A549 (cell line): ENCODE data around the gene CDADC1. TPM values are rescaled to one million over a fixed set of nuclear protein-coding genes. Genes with fewer than 3 reads are reported as not detected.
A peak's percentile ranks its signal among the peaks of the same experiment; 100 is the strongest.

Experiments
- ATAC-seq, 2 experiments: fragments of 200-7000 bp in 1 of 2; fragments of >200 bp in 1 of 2; cut with Nextera tagmentation in 1 of 2; cut with Tn5 transposase in 1 of 2; 3 replicates each; pipeline versions ENCODE4 v1.8.0 to v1.9.1; 2018 to 2020; ENCODE audit warnings: mild to moderate bottlenecking in 1 of 2, moderate library complexity in 1 of 2
- CTCF ChIA-PET: fragments of 300-600 bp; sonication (Branson Sonifier 250); formaldehyde crosslinking; extraction: SDS; loops from one replicate; lab custom pipeline; 2021; ENCODE audit warnings: antibody characterized with exemption, inconsistent platforms; lab: Yijun Ruan, JAX
- POLR2A ChIA-PET: fragments of 350-600 bp; formaldehyde crosslinking; extraction: SDS; loops from one replicate; lab custom pipeline; 2021; ENCODE audit warnings: antibody characterized with exemption, inconsistent platforms; lab: Yijun Ruan, JAX
- DNase-seq, 2 experiments: peaks; one replicate each; pipeline versions ENCODE4 v3.0.0 to v3.0.0-alpha.2; 2011 to 2016; ENCODE audit warnings: low read depth in 1 of 2, low spot score in 1 of 2
- FAIRE-seq: peaks from 2 replicates; lab custom pipeline; 2011; peaks lifted over from hg19 to GRCh38; lab: Jason Lieb, UNC
- H3K27ac ChIP-seq, 2 experiments: fragments of >200 bp; sonication (Bioruptor Twin); formaldehyde crosslinking; 3 replicates each; pipeline ENCODE4 v1.5.1; 2016 to 2017
- H3K4me1 ChIP-seq: fragments of >200 bp; sonication (Bioruptor Twin); formaldehyde crosslinking; 3 replicates; pipeline ENCODE4 v1.6.1; 2016
- H3K4me2 ChIP-seq: fragments of >200 bp; sonication (Bioruptor Twin); formaldehyde crosslinking; 3 replicates; pipeline ENCODE4 v1.6.1; 2016
- H3K4me3 ChIP-seq: fragments of >200 bp; sonication (Bioruptor Twin); formaldehyde crosslinking; 3 replicates; pipeline ENCODE4 v1.5.1; 2016
- H3K9me3 ChIP-seq: fragments of >200 bp; sonication (Bioruptor Twin); formaldehyde crosslinking; 3 replicates; pipeline ENCODE4 v1.6.1; 2016
- CBX2 ChIP-seq: fragments of 200-600 bp; sonication (generic); IDR thresholded peaks from 2 replicates; pipeline ENCODE4 v1.6.1; 2016; ENCODE audit warnings: low read depth, mild to moderate bottlenecking, borderline replicate concordance
- CEBPB ChIP-seq, 2 experiments: fragments of >200 bp in 1 of 2; sonication (Bioruptor Twin) in 1 of 2; formaldehyde crosslinking in 1 of 2; IDR thresholded peaks; 2 replicates each; pipeline ENCODE4 v1.6.1; 2012 to 2016
- CHD2 ChIP-seq: fragments of 150-350 bp; IDR thresholded peaks from 2 replicates; pipeline ENCODE4 v1.6.1; 2014; ENCODE audit warnings: low read length; ENCODE audit not compliant: partially characterized antibody
- CHD4 ChIP-seq: fragments of 200-600 bp; sonication (generic); IDR thresholded peaks from 2 replicates; pipeline ENCODE4 v1.6.1; 2016; ENCODE audit warnings: antibody characterized with exemption, mild to moderate bottlenecking, borderline replicate concordance
- EHMT2 ChIP-seq: fragments of 200-600 bp; sonication (generic); IDR thresholded peaks from 2 replicates; pipeline ENCODE4 v1.6.1; 2016; ENCODE audit warnings: antibody characterized with exemption, low read depth, mild to moderate bottlenecking, moderate library complexity
- EP300 ChIP-seq, 2 experiments: fragments of >200 bp; sonication (Bioruptor Twin); formaldehyde crosslinking; IDR thresholded peaks; 2 replicates in 1 of 2; 3 replicates in 1 of 2; pipeline ENCODE4 v1.6.1; 2016 to 2017
- FOSB ChIP-seq: fragments of 250-450 bp; sonication (Bioruptor Pico); IDR thresholded peaks from 2 replicates; pipeline ENCODE4 v1.5.0; 2020; ENCODE audit warnings: mild to moderate bottlenecking, moderate library complexity
- FOSL2 ChIP-seq, 2 experiments: fragments of 450-650 bp in 1 of 2; fragments of >200 bp in 1 of 2; sonication (Bioruptor Twin) in 1 of 2; formaldehyde crosslinking; IDR thresholded peaks; 2 replicates each; pipeline versions ENCODE4 v1.5.0 to v1.6.1; 2016 to 2020; ENCODE audit warnings: mild to moderate bottlenecking in 1 of 2, moderate library complexity in 1 of 2
- GATA3 ChIP-seq: IDR thresholded peaks from 2 replicates; pipeline ENCODE4 v1.6.1; 2012; ENCODE audit warnings: borderline replicate concordance
- HOXA7 ChIP-seq: fragments of 250-450 bp; sonication (Bioruptor Pico); IDR thresholded peaks from 2 replicates; pipeline ENCODE4 v1.5.0; 2020; ENCODE audit warnings: mild to moderate bottlenecking, moderate library complexity
- NPAS2 ChIP-seq: fragments of 250-450 bp; sonication (Bioruptor Pico); IDR thresholded peaks from 2 replicates; pipeline ENCODE4 v1.8.0; 2022; ENCODE audit warnings: mild to moderate bottlenecking, moderate library complexity, borderline replicate concordance
- NR3C1 ChIP-seq: fragments of >200 bp; sonication (Bioruptor Twin); formaldehyde crosslinking; IDR thresholded peaks from 3 replicates; pipeline ENCODE4 v1.6.1; 2017
- PHF8 ChIP-seq: fragments of 200-600 bp; sonication (generic); IDR thresholded peaks from 2 replicates; pipeline ENCODE4 v1.6.1; 2016; ENCODE audit warnings: low read depth, mild to moderate bottlenecking, antibody characterized with exemption, moderate library complexity, borderline replicate concordance
- POLR2A ChIP-seq: IDR thresholded peaks from 2 replicates; pipeline ENCODE4 v1.6.1; 2012; ENCODE audit warnings: mild to moderate bottlenecking, low read length
- POLR2AphosphoS2 ChIP-seq: conservative IDR thresholded peaks from 2 replicates; pipeline ENCODE4 v1.6.1; 2012; ENCODE audit warnings: low read length, improper control_type of control experiment, inconsistent platforms
- RAD21 ChIP-seq, 2 experiments: fragments of >200 bp in 1 of 2; sonication (Bioruptor Twin) in 1 of 2; formaldehyde crosslinking in 1 of 2; IDR thresholded peaks in 1 of 2; conservative IDR thresholded peaks in 1 of 2; 2 replicates in 1 of 2; 3 replicates in 1 of 2; pipeline ENCODE4 v1.6.1; 2012 to 2018; ENCODE audit warnings: inconsistent platforms in 1 of 2
- RARB ChIP-seq: fragments of 250-450 bp; sonication (Bioruptor Pico); IDR thresholded peaks from 2 replicates; pipeline ENCODE4 v1.8.0; 2021; ENCODE audit warnings: mild to moderate bottlenecking, moderate library complexity
- SREBF2 ChIP-seq: fragments of 450-650 bp; IDR thresholded peaks from 2 replicates; pipeline ENCODE4 v1.6.1; 2014; ENCODE audit warnings: mild to moderate bottlenecking, moderate library complexity
- TP53 ChIP-seq: fragments of 250-450 bp; sonication (Bioruptor Pico); IDR thresholded peaks from 2 replicates; pipeline ENCODE4 v1.5.0; 2021; ENCODE audit warnings: mild to moderate bottlenecking, moderate library complexity
- ZFP36 ChIP-seq: fragments of 450-650 bp; IDR thresholded peaks from 2 replicates; pipeline ENCODE4 v1.6.1; 2014; ENCODE audit warnings: borderline replicate concordance; ENCODE audit not compliant: partially characterized antibody
- ZNF302 ChIP-seq: fragments of 250-450 bp; sonication (Bioruptor Pico); IDR thresholded peaks from 2 replicates; pipeline ENCODE4 v1.9.0; 2021; ENCODE audit warnings: inconsistent platforms, mild to moderate bottlenecking, moderate library complexity
- ZSCAN20 ChIP-seq: fragments of 250-450 bp; sonication (Bioruptor Pico); IDR thresholded peaks from 2 replicates; pipeline ENCODE4 v1.8.0; 2022; ENCODE audit warnings: mild to moderate bottlenecking, moderate library complexity
- WGBS: methylation state at CpG from one replicate; pipeline ENCODE4 v1.1.6; 2017; ENCODE audit errors: missing lambda C conversion rate; 5-methylcytosine and 5-hydroxymethylcytosine counted together
- polyA plus RNA-seq, 4 experiments: library from polyadenylated mRNA; depleted of rRNA in 3 of 4; stranded (reverse); fragments of >200 nt; fragmentation: RNase III in 1 of 4; extraction: RNeasy Plus Mini Kit Qiagen cat#74134 plus additional on column Dnase treatment in 1 of 4; gene quantifications; 2 replicates in 3 of 4; 3 replicates in 1 of 4; pipeline ENCODE4 v1.2.3, GENCODE V29; 2011 to 2017
- TF ChIP-seq, protein P1 (sequence below): fragments of >200 bp; sonication (Bioruptor Twin); formaldehyde crosslinking; IDR thresholded peaks from 3 replicates; pipeline ENCODE4 v1.5.1; 2016
- TF ChIP-seq, protein P2 (sequence below): fragments of 150-350 bp; IDR thresholded peaks from 2 replicates; pipeline ENCODE4 v1.6.1; 2014; ENCODE audit warnings: low read depth, mild to moderate bottlenecking, low read length
- TF ChIP-seq, protein P3 (sequence below): fragments of 250-450 bp; sonication (Bioruptor Pico); IDR thresholded peaks from 2 replicates; pipeline ENCODE4 v1.5.0; 2020; ENCODE audit warnings: low read depth, mild to moderate bottlenecking, moderate library complexity
- TF ChIP-seq, protein P4 (sequence below): fragments of >200 bp; sonication (Bioruptor Twin); formaldehyde crosslinking; IDR thresholded peaks from 2 replicates; pipeline ENCODE4 v1.6.1; 2016

The CDADC1 gene
- polyA plus RNA-seq, 2 of the 4 experiments (the other 2 are of a cell fraction) = 4.3 to 9.6 TPM

DNA sequence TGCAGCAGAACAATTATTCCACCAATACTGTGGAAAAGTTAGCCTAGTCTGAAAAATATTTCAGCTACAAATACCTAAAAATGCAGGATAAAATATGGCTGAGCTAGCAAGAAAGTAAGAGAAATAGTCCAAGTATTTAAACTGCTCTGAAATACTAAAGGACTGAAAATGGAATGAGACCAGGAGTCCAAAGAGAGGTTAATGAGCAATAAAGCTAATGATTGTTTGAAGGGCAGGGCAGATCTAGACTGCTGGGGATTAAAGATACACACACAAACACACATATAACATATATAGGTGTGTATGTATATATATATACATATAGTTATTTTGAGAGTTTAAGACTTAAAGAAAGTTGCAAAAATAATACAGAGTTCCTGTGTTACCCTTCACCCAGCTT, 2.6 kb upstream of the CDADC1 start (continued):
- TF ChIP-seq FOSL2 (IDR thresholded peaks at IDR 0.05) (no peak), FOSL2 (CRISPR knock-in tag; IDR thresholded peaks at IDR 0.05) (no peak), RARB (CRISPR knock-in tag) (no peak), CHD4 (no peak), CHD2 (no peak)

DNA sequence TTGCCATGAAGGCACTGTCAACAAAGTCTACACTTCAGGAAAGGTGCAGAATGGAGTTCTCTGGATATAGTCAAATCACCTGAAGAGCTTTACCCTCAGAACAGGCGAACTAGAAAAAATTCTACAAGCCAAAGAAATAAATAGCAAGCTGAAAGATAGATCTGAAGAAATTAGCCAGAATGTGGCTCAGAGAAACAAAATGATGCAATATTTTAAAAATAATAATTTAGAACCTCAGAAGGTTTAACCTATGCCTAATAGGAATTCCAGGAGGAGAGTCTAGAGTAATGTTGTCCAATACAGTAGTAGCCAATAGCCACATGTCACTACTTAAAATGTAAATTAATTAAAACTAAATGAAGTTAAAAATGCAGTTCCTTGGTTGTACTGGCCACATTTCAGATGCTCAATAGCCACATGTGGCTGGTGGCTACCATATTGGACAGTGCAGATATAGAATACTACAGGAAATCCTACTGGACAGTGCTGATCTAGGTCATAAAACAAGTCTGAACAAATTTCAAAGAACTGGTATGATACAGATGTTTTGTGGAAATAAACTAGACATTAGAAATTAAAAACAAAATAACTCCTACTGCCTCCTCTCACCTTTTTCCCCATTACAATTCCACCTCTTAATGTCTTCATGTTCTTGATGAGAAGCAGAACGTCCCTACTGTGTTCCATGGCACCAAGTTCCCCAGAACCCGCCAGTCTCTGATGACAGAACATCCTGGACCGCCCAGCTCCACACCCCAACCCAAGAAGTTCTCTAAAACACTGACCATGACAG, 679 bp upstream of the CDADC1 start:
- 0 out of 3 replicates have a peak, but pooled peaks cover 3% of the 10 kb centered on the region for H3K4me1 ChIP-seq
- peak; percentile 88 for TF ChIP-seq EHMT2
- TF ChIP-seq ZNF302 = no peak
- DNase-seq (no peak), ATAC-seq (peak; percentile 62 to 71), FAIRE-seq (no peak)
- H3K4me3 ChIP-seq = peak overlapping the region; percentile 82
- H3K27ac ChIP-seq = peak overlapping the region; percentile 75 to 91
- peak overlapping the region; percentile 97 for H3K4me2 ChIP-seq
- WGBS = 24% methylated on average over 4 of the region's 4 CpGs
- ChIA-PET CTCF (interaction anchor here (1.0 to 1.9 kb wide), 3 partner anchors 8 to 55 kb away, joined by 3 to 4 read pairs (median 4); no protein-coding TSS in a partner anchor), POLR2A (interaction anchor here (0.5 to 1.6 kb wide), 2 partner anchors 197 to 392 kb away, joined by 6 to 7 read pairs; partner anchors contain the start of genes CAB39L and SETDB2)
- no peaks in the 10 kb centered on the region for H3K9me3 ChIP-seq

DNA sequence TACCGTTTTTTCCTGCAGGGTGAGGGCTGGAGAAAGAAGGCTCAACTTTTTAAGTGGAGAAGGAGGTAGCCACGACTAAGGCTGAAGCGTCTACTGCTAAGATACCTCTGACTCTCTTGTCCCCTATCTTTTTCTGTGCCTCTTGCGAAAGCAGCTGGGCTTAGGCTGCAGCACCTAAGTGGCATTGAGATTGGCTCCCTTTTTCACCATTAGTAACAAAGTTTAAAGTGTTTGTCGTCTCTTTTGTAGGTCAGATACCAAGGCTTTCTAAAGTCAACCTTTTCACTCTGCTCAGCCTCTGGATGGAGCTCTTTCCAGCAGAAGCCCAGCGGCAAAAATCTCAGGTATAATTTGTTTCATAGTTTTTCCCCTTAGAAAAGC, 887 bp downstream of the CDADC1 start:
- 6% methylated on average over 6 of the region's 6 CpGs for WGBS
- Histone ChIP-seq H3K4me1 (0 out of 3 replicates have a peak, but pooled peaks cover 3% of the 10 kb centered on the region), H3K4me3 (peak overlapping the region; percentile 82), H3K4me2 (peak overlapping the region; percentile 89), H3K27ac (peak overlapping the region; percentile 75 to 91; a peak in 5 of 6 replicates), H3K9me3 (no peaks in the 10 kb centered on the region)
- no peak for FAIRE-seq
- no peak for TF ChIP-seq CEBPB (IDR thresholded peaks at IDR 0.05)
- TF ChIP-seq TP53 (CRISPR knock-in tag) = no peak
- no peak for TF ChIP-seq CHD4
- TF ChIP-seq, protein P1, sequence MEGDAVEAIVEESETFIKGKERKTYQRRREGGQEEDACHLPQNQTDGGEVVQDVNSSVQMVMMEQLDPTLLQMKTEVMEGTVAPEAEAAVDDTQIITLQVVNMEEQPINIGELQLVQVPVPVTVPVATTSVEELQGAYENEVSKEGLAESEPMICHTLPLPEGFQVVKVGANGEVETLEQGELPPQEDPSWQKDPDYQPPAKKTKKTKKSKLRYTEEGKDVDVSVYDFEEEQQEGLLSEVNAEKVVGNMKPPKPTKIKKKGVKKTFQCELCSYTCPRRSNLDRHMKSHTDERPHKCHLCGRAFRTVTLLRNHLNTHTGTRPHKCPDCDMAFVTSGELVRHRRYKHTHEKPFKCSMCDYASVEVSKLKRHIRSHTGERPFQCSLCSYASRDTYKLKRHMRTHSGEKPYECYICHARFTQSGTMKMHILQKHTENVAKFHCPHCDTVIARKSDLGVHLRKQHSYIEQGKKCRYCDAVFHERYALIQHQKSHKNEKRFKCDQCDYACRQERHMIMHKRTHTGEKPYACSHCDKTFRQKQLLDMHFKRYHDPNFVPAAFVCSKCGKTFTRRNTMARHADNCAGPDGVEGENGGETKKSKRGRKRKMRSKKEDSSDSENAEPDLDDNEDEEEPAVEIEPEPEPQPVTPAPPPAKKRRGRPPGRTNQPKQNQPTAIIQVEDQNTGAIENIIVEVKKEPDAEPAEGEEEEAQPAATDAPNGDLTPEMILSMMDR = no peak; the same call in 2 of the 3 replicates
- no peak for TF ChIP-seq ZFP36
- no peak for TF ChIP-seq RAD21 (conservative IDR thresholded peaks at IDR 0.05 in 1 of 2, IDR thresholded peaks at IDR 0.05 in 1 of 2)
- TF ChIP-seq POLR2AphosphoS2 = no peak
- no peak for TF ChIP-seq ZSCAN20 (CRISPR knock-in tag)
- DNase-seq = peak in 1 of 2 experiments; percentile 3
- ChIA-PET POLR2A (interaction anchor here (0.6 to 1.6 kb wide), 3 partner anchors 29 to 465 kb away, joined by 3 to 6 read pairs (median 4); partner anchors contain the start of genes CAB39L, MLNR and SETDB2), CTCF (interaction anchor here (0.5 to 1.9 kb wide), 7 partner anchors 10 to 1863 kb away, joined by 3 to 7 read pairs (median 4); no protein-coding TSS in a partner anchor)
- ATAC-seq = peak; percentile 47 to 54; a peak in 4 of 6 replicates

DNA sequence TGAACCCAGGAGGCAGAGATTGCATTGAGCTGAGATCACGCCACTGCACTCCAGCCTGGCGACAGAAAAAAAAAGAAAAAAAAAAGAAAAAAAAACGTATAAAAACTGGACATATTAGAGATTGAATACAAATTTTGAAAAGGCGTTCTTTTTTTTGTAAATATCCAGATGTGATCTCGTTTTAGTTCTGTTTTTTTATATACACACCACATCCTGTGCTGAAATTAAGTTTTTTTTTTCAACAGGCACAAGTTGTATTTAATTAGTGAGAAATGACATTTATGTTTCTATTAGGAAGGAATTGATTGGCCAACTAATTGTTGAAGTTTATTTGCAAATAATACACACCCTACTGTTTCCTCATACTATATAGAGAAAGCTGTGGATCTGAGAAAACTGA, 3.6 kb downstream of the CDADC1 start:
- CTCF ChIA-PET = interaction anchor here (0.6 kb wide), 1 partner anchor 29 kb away, joined by 3 read pairs; no protein-coding TSS in a partner anchor

More for the DNA sequence above, 3.6 kb downstream of the CDADC1 start:
- 0 out of 3 replicates have a peak, but pooled peaks cover 3% of the 10 kb centered on the region for H3K4me1 ChIP-seq
- DNase-seq (no peak), FAIRE-seq (no peak), ATAC-seq (no peak)
- WGBS = 83% methylated on average over 5 of the region's 5 CpGs
- POLR2A ChIA-PET = no interaction called here
- no peak overlapping the region for H3K4me2 ChIP-seq
- no peaks in the 10 kb centered on the region for H3K9me3 ChIP-seq
- TF ChIP-seq EP300 (IDR thresholded peaks at IDR 0.05) (no peak), CBX2 (no peak), CEBPB (IDR thresholded peaks at IDR 0.05) (no peak), FOSB (CRISPR knock-in tag) (no peak), HOXA7 (no peak), CHD4 (no peak), EHMT2 (no peak), SREBF2 (no peak), RARB (CRISPR knock-in tag) (no peak), PHF8 (no peak), NR3C1 (no peak), NPAS2 (no peak), POLR2A (no peak), GATA3 (no peak), ZNF302 (no peak)
- TF ChIP-seq, protein P2, sequence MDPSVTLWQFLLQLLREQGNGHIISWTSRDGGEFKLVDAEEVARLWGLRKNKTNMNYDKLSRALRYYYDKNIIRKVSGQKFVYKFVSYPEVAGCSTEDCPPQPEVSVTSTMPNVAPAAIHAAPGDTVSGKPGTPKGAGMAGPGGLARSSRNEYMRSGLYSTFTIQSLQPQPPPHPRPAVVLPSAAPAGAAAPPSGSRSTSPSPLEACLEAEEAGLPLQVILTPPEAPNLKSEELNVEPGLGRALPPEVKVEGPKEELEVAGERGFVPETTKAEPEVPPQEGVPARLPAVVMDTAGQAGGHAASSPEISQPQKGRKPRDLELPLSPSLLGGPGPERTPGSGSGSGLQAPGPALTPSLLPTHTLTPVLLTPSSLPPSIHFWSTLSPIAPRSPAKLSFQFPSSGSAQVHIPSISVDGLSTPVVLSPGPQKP = no peak
- TF ChIP-seq, protein P3, sequence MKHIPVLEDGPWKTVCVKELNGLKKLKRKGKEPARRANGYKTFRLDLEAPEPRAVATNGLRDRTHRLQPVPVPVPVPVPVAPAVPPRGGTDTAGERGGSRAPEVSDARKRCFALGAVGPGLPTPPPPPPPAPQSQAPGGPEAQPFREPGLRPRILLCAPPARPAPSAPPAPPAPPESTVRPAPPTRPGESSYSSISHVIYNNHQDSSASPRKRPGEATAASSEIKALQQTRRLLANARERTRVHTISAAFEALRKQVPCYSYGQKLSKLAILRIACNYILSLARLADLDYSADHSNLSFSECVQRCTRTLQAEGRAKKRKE (CRISPR knock-in tag) = no peak
- TF ChIP-seq, protein P4, sequence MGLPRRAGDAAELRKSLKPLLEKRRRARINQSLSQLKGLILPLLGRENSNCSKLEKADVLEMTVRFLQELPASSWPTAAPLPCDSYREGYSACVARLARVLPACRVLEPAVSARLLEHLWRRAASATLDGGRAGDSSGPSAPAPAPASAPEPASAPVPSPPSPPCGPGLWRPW = no peak
- no peak overlapping the region for H3K4me3 ChIP-seq
- H3K27ac ChIP-seq = no peak overlapping the region
